ENCODE data around the gene PRICKLE2.

DNA sequence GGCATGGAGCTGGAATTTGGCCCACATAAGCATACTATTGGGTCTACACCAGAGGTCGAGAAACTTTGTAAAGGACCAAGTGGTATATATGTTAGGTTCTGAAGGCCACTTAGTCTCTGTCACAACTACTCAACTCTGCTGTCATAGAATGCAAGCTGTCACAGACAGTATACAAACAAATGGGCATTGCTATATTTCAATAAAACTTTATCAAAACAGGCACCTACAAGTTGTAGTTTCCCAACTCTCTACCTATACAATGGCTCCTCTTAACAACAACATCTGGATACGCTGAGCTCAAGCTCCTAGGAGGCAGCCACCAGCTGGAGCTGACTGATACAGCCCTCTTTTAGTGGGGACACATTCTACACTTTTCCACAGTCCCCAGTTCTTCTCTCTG, 15.7 kb upstream of the PRICKLE2 start:
- TF ChIP-seq GATA2 (IDR thresholded peaks at IDR 0.05; ENCODE audit: low read depth, low read length): no peak
- no peak for TF ChIP-seq GATA3 (IDR thresholded peaks at IDR 0.05; ENCODE audit: low read depth, low read length)
